Spleen (tissue), 7 donors: ENCODE results near the gene ARL11.

Experiments
- POLR2A ChIP-seq, 3 donors: fragments of 450-650 bp; IDR thresholded peaks; one replicate each; pipeline ENCODE4 v1.5.1; 2017; ENCODE audit warnings: antibody characterized with exemption in 3 of 3, mild to moderate bottlenecking in 1 of 3
- POLR2AphosphoS5 ChIP-seq, 3 donors: sonication (generic); formaldehyde crosslinking; IDR thresholded peaks; one replicate each; pipeline ENCODE4 v1.5.1; 2017; ENCODE audit warnings: antibody characterized with exemption in 3 of 3
- TF ChIP-seq, protein P1 (sequence below), 11 experiments: fragments of 200-600 bp in 7 of 11; fragments of 450-650 bp in 4 of 11; sonication (generic) in 4 of 11; IDR thresholded peaks in 8 of 11; conservative IDR thresholded peaks in 3 of 11; 1 replicate in 7 of 11; 2 replicates in 4 of 11; pipeline versions ENCODE4 v1.4.0 to v1.8.0; 2016 to 2021; ENCODE audit warnings: antibody characterized with exemption in 11 of 11, inconsistent platforms in 4 of 11, mild to moderate bottlenecking in 1 of 11
- donor health status: DM: no; HTN: no; CAD: no; lungs with moderate emphysema.
- donor health status: DM: no; HTN: no; CAD: no.
- donor health status: DM: no; HTN: no; CAD: no.

DNA sequence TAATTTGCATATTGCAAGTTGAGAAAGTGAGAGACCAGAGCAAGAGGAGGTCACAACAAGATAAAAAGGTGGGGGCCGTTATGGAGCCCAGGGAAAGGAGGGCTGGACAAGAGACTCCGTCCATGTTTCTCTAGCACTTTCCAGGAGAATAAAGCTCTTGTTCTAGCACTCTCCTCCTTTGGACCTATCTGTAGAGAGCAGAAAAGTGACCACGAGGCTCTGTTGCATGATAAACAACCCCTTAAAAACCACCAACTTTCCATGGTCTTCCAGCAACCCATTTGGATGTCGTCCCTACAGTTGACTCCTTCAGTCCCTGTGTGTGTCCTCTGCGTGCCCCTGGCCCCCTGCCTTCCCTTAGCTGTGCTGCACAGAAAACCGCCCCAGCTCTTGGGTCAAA, 4.1 kb upstream of the ARL11 start:
- no peak for TF ChIP-seq POLR2AphosphoS5 (IDR thresholded peaks at IDR 0.05)
- TF ChIP-seq, protein P1, sequence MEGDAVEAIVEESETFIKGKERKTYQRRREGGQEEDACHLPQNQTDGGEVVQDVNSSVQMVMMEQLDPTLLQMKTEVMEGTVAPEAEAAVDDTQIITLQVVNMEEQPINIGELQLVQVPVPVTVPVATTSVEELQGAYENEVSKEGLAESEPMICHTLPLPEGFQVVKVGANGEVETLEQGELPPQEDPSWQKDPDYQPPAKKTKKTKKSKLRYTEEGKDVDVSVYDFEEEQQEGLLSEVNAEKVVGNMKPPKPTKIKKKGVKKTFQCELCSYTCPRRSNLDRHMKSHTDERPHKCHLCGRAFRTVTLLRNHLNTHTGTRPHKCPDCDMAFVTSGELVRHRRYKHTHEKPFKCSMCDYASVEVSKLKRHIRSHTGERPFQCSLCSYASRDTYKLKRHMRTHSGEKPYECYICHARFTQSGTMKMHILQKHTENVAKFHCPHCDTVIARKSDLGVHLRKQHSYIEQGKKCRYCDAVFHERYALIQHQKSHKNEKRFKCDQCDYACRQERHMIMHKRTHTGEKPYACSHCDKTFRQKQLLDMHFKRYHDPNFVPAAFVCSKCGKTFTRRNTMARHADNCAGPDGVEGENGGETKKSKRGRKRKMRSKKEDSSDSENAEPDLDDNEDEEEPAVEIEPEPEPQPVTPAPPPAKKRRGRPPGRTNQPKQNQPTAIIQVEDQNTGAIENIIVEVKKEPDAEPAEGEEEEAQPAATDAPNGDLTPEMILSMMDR (IDR thresholded peaks at IDR 0.05 in 8 of 11, conservative IDR thresholded peaks at IDR 0.05 in 3 of 11), result no peak
- no peak for TF ChIP-seq POLR2A (IDR thresholded peaks at IDR 0.05)
